GM19239 (cell line): ENCODE measurements around the gene SNX10.
"Not testable (repeated sequence)": the region's sequence is repeated elsewhere in the genome, so short reads cannot be mapped to it uniquely, and the experiment has no call there.

Experiments used
- DNase-seq: peaks from one replicate; pipeline ENCODE4 v3.0.0; 2011; ENCODE audit warnings: low spot score; ENCODE audit not compliant: insufficient read length
- FAIRE-seq: peaks from 2 replicates; lab custom pipeline; 2011; peaks lifted over from hg19 to GRCh38; lab: Jason Lieb, UNC

SNX10 gene, protein sequence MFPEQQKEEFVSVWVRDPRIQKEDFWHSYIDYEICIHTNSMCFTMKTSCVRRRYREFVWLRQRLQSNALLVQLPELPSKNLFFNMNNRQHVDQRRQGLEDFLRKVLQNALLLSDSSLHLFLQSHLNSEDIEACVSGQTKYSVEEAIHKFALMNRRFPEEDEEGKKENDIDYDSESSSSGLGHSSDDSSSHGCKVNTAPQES

DNA sequence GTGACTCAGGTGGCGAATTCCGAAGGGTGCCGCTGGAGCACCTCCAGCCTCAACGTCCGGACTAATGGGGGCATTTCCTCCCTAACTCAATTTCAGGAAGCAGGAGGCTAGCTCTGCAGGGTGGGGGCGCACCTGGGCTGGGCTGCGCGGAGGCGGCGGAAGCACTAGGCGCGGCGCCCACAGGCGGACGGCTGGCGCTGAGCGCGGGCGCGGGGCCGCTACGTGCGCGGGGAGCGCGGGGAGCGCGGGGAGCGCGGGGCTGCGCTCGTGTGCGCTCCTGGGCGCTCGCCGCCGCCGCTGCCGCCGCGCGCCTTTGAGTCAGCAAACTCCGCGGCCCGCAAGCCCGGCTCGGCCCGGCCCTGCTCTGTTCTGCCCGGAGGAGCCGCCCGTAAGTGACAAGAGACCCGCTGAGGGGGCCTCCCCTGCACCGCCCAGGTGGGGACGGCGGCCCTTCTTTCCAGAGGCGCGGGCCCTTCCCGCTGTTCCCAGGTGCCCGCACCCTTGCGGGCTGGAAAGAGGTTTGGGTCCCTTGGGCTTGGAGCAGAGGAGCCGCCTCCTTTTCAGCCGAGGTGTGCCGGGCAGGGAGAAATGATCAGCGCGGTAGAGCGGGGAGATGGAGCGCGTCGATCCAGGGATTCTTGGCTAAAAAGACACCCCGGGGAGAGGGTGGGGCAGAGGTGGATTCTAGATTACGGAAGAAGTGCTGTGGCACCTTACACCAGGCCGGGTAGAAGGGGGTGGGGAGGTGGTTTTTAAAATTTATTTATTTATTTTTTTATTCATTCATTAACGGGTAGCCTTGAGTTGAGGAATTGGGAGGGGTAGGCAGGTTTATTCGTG is at the start of gene SNX10:
Gene SNX10, plus strand, starts transcription at position 164 of the 840 bp plus-strand sequence. CDS start 54,581 bp downstream, outside the sequence.
- DNase-seq (peak; percentile 63), FAIRE-seq (peak; percentile 85)

DNA sequence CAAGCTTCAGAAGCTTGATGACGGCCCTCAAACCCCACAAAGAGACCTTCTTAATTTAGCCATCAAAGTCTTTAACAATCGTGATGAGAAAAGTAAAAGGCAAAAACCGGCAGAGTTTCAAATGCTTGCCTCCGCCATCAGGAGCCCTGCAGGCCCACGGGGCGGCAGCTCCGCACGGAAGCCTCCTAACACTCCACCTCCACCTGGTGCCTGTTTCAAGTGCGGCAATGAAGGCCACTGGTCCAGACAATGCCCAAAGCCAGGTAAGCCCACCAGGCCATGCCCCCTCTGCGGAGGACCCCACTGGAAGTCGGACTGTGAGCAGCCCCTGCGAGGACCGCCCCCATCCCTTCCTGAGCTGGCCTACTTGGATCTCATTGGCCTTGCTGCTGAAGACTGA is 46.5 kb upstream of the SNX10 start:
- no peak for DNase-seq
- FAIRE-seq, result no peak

GRCh38 chr7:26250239-26250638 is 41.4 kb upstream of the SNX10 start:
- no peak for FAIRE-seq

GRCh38 chr7:26261866-26262265 is 29.8 kb upstream of the SNX10 start:
- not testable (repeated sequence) for DNase-seq, FAIRE-seq

More at GRCh38 chr7:26250239-26250638, 41.4 kb upstream of the SNX10 start:
- no peak for DNase-seq

DNA sequence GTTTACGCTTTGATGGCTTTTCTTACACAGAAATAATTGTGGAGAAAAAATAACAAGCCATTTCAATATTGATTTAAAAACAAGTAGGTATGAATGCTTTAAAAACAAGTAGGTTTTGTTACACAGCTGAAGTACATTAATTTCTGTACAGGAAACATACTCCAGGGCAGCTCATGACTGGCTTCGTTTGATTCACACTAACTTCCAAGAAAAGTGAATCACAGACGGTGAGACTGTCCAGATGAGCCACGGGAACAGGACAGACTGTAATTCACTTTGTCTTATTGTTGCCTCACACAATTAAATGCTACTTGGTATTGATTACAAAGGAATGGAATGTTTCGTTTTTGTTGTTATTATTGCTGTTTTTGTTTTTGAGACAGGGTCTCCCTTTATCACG is 26.6 kb upstream of the SNX10 start:
- FAIRE-seq (no peak), DNase-seq (no peak)

DNA sequence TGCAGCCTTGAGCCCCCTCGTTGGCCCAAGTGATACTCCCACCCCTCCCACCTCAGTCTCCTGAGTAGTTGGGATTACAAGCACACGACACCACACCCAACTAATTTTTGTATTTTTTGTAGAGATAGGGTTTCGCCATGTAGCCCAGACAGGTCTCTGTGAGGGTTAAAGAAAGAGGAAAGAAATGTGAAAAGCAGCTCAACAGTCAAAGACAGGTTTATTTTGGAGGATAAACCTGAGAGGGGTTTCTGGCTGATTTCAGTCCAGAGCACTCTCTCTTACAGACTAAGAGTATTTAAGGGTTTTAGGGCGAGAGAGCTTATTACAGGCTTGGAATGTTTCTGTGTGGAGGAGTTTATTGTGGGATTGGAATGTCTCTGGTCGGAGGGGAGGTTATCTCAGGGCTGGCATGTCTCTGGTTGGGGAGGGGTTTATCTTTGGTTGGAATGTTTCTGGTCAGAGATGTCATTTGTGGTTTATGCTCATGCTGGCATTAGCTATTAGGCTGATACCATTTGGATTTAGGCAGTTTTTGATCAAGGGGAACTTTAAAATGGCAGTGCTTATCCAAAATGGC is 26.1 kb upstream of the SNX10 start:
- DNase-seq (no peak), FAIRE-seq (no peak)

DNA sequence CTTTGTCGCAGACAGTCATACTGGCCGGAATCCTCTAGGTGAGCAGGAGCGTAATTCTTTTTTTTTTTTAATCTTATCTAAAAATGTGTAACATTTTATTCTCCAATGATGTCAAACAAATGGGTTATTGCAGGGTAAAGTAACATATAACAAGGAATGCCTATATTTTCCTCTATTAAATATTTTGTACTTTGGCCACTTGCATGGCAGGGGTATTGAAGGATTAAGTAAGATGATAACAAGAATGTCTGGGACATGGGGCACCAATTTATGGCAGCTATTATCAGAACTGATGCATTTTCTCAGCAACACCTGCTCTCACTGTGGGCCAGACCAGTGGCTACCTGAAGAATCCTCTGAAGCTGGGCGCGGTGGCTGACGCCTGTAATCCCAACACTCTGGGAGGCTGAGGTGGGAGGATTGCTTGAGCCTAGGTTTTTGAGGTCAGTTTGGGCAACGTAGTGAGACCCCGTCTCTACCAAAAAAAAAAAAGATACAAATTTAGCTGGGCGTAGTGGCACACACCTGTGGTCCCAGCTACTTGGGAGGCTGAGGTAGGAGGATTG is 24.0 kb upstream of the SNX10 start:
- no peak for FAIRE-seq
- no peak for DNase-seq

DNA sequence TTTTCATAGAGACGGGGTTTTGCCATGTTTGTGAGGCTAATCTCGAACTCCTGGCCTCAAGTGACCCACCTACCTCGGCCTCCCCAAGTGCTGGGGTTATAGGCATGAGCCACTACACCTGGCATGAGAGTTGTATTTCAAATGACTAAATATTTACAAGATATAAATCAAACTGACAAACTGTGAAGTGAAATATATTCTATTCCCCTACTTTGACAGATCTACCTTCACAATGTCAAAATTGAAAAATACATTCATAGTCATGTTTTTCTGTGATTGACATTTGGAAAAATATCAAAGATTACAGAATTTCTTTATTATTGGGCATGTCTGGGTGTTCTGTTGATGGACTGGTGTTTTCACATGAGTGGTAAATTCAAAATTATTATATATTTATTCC is 16.4 kb upstream of the SNX10 start:
- DNase-seq, result no peak
- FAIRE-seq, result no peak

GRCh38 chr7:26278770-26279169 is 12.9 kb upstream of the SNX10 start:
- FAIRE-seq (no peak), DNase-seq (no peak)

GRCh38 chr7:26279405-26279804 is 12.3 kb upstream of the SNX10 start:
- no peak for DNase-seq

DNA sequence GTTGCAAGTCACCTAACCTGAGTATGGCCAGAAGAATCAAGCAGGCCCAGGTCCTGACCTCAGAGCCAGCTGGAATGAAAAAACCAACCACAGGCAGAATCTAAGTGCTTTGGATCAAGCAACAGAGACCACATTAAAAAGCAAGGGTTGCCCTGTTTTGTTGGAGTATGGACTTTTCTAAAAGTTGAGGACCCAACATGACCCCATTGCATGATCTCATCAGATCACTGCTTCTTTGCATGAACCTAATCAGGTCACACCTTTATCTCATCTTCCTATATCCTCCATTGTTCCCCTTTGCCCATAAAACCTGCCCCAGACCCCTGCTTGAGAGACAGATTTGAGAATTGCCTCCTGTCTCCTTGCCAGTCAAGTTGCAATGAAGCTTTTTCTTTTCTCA is 11.6 kb upstream of the SNX10 start:
- FAIRE-seq, result peak; percentile 48
- DNase-seq, result no peak

More at GRCh38 chr7:26279405-26279804, 12.3 kb upstream of the SNX10 start:
- FAIRE-seq, result peak; percentile 48

GRCh38 chr7:26280723-26281122 is 10.9 kb upstream of the SNX10 start:
- FAIRE-seq, result no peak

DNA sequence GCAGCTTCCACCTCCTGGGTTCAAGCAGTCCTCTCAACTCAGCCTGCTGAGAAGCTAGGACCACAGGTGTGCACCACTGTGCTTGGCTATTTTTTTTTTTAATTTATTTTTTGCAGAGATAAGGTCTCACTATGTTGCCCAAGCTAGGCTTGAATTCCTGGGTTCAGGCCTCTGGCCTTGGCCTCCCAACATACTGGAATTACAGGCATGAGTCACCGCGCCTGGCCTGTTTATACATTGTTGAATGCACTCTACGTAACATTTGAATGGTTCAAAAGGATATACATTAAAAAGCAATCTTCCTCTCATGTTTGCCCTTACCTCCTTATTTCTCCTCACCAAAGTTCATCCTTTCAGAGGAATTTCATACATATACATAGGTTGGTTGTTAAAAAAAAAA is 7.2 kb upstream of the SNX10 start:
- DNase-seq, result no peak
- peak; percentile 8 for FAIRE-seq

More at GRCh38 chr7:26280723-26281122, 10.9 kb upstream of the SNX10 start:
- DNase-seq, result no peak

DNA sequence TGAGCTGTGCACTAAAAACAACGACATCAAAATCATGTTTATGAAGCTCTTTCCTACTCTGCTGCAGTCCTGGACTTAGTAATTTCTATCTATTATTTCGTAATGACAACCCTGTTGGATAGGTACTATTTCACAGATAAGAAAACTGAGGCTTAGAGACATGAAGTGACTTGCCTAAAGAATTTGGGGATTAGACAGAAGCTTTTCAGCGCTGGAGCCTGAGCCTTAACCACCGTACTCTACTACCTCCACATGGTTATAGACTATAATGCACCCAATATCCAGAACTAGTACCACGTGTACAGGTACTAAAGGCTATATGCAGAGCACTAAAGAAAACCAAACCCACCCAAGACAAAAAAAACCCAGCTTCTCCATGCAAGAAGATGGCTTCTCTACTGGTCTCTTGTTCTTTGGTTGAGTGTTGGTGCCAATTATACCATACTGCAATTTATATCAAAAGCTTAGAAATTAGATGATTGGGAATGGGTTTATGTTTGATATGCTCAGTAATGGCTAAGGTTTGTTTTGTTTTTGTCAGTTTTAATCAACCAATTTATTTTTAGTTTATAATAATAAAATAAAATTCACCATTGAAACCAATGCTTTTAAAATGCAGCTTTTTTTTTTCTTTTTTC is 6.5 kb upstream of the SNX10 start:
- no peak for FAIRE-seq

GRCh38 chr7:26286157-26286556 is 5.5 kb upstream of the SNX10 start:
- DNase-seq, result no peak
- FAIRE-seq, result no peak

More for the DNA sequence above, 6.5 kb upstream of the SNX10 start:
- no peak for DNase-seq

GRCh38 chr7:26288126-26288525 is 3.5 kb upstream of the SNX10 start:
- FAIRE-seq, result not testable (repeated sequence)

DNA sequence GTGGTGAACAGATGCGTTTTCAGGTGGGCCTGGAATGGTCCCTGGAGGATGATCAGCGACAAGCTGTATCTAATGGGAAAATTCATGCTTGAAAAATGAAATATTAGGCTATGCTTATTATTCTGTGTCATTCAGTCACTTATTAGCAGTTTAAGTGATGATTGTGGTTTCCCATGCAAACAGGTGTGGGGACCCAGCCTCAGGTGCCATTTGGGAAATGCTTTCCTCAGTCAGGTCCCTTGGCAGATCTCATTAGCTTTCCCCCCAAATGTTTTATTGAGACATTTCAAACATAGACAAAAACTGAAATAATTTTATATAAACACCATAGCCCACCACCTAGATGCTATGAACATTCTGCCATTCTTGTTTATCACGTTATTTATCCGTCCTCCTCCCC is 411 bp upstream of the SNX10 start:
- FAIRE-seq (no peak), DNase-seq (no peak)

More at GRCh38 chr7:26288126-26288525, 3.5 kb upstream of the SNX10 start:
- DNase-seq, result not testable (repeated sequence)

- DNase-seq, result no peak
- FAIRE-seq, result peak; percentile 26
These were observed 1.3 kb downstream of the SNX10 start for GRCh38 chr7:26292768-26293560.

GRCh38 chr7:26293569-26294308 is 2.1 kb downstream of the SNX10 start:
- peak; percentile 45 for DNase-seq

More at GRCh38 chr7:26293569-26294308, 2.1 kb downstream of the SNX10 start:
- peak; percentile 98 for FAIRE-seq
